ENCODE measurements around the gene ENPP7.

The ENPP7 gene

DNA sequence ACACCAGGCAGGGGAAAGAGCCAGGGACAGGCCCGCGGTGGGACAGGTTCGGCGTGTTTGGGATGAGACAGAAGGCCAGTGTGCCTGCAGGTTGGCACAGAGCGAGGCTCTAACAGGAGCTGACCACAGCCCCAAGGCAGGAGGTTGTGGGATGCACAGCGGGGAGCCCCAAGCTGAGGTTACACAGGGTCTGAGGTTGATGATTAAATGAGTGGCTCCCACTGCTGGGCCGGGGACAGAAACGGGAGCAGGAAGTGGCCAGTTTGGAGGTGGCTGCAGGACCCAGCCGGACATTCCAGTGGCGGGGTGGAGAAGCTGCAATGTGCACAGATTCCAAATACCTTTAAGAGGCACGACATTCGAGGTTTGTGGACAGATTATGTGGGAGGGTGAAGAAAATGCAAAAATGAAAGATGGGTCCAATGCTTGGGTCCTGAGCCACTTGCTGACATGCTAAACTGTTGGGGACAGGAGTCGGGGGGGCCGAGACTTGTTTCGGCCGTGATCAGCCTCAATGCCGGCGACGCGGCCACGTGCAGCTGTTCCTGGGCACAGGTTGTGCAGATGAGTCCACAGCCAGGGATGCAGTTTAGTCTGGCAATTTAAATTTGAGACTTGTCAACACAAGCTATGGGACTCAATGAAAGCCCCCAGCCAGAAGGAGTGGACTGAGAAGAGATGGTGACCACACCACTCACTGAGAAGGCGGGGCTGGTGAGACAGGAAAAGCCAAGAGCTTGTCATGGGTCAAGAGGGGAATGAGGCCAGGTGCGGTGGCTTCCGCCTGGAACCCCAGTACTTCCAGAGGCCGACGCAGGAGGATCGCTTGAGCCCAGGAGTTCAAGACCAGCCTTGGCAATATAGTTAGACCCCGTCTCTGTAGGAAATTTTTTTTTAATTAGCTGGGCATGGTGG lies 8.7 kb downstream of the ENPP7 start:
- no peak for DNase-seq (ENCODE audit: low read depth)
- no peak for TF ChIP-seq CTCF (IDR thresholded peaks at IDR 0.05; ENCODE audit: low read depth, low read length, missing control alignments)

DNA sequence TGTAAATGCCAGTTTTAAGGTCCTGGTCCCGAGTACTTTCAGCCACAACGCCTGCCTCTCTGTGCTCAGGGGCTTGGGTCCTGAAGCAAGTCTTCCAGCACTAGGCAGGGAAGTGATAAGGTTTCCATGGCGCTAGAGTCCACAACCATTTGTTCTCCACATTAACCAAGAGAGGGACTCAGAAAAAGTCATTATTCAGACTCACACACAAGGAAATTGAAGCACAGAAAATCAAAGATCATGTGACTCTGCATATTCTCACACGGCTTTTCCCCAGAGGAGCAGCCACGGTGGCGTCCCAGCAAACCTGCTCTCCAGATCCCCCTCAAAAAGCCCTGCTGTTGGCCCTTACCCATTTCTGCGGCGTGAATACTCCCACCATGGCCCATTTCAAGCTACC lies 9.7 kb downstream of the ENPP7 start:
- TF ChIP-seq CTCF (IDR thresholded peaks at IDR 0.05; ENCODE audit: low read depth, low read length, missing control alignments) = no peak
- H3K4me3 ChIP-seq (ENCODE audit: low read depth, low read length) = no peak overlapping the region
- no peak for DNase-seq (ENCODE audit: low read depth)

More for the DNA sequence above, 8.7 kb downstream of the ENPP7 start:
- no peak overlapping the region for H3K4me3 ChIP-seq (ENCODE audit: low read depth, low read length)

- H3K4me3 ChIP-seq (ENCODE audit: low read depth, low read length) = no peak overlapping the region
- no peak for DNase-seq (ENCODE audit: low read depth)
- TF ChIP-seq CTCF (IDR thresholded peaks at IDR 0.05; ENCODE audit: low read depth, low read length, missing control alignments) = no peak
Observed at GRCh38 chr17:79741401-79741750, 10.6 kb downstream of the ENPP7 start.

DNA sequence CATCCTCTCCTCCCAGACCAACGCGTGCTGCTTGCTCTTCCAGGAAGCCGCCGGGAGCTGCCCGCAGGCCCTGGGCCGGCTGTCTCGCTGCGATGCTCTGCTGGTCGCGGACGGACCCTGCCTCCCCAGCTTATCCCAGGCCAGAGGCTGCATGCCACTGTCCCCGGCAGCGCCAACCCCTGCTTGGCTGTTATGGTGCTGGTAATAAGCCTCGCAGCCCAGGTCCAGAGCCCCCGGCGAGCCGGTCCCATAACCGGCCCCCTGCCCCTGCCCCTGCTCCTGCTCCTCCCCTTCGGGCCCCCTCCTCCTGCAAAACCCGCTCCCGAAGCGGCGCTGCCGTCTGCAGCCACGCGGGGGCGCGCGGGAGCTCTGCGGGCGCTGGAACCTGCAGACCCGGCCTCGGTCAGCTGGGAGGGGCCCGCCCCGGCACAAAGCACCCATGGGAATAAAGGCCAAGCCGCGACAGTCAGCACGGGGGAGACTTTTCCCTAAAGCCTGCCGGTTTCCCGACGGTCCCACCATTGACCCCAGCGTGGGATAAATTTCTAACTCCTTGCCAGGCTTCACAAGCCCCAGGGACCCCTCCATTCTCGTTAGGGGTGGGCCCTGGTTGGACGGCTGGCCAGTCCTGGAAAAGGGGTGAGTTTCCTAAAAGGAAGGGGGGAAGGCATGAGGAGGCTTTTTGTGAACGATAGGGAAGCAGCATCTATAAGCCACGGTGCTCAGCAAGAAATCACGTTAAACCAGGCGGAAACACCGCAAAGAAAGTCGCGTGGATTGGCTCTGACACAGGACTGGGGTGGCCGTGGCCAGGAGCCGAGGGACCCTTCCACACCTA lies 11.2 kb downstream of the ENPP7 start:
- H3K4me3 ChIP-seq (ENCODE audit: low read depth, low read length) = no peak overlapping the region
- TF ChIP-seq CTCF (IDR thresholded peaks at IDR 0.05; ENCODE audit: low read depth, low read length, missing control alignments) = peak; percentile 80
- no peak for DNase-seq (ENCODE audit: low read depth)

DNA sequence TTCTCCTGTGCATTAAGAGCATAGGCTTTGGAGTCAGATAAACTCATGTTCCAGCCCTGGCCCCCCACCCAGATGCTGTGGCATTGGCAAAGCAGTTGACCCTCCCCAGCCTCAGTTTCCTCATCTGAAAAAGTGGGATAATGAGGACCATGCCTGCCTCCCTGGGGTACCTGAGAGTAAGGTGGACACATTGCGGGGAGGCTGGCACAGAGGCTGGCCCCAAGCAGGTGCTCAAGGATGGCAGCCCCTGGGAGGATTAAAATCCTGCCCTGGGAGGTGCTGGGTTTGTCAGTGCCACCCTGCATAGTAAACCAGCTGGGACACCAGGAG lies 11.8 kb downstream of the ENPP7 start:
- DNase-seq (ENCODE audit: low read depth) = no peak
- no peak for TF ChIP-seq CTCF (IDR thresholded peaks at IDR 0.05; ENCODE audit: low read depth, low read length, missing control alignments)
- no peak overlapping the region for H3K4me3 ChIP-seq (ENCODE audit: low read depth, low read length)

GRCh38 chr17:79742951-79743476 lies 12.3 kb downstream of the ENPP7 start:
- no peak overlapping the region for H3K4me3 ChIP-seq (ENCODE audit: low read depth, low read length)
- DNase-seq (ENCODE audit: low read depth) = no peak
- TF ChIP-seq CTCF (IDR thresholded peaks at IDR 0.05; ENCODE audit: low read depth, low read length, missing control alignments) = no peak
